Measurements from ENCODE around the gene PSMG2. TPM values are rescaled to one million over a fixed set of nuclear protein-coding genes. Genes with fewer than 3 reads are reported as not detected.

PSMG2 gene
- total RNA-seq, 1 donor from 2014 or later: 82.2 TPM

DNA sequence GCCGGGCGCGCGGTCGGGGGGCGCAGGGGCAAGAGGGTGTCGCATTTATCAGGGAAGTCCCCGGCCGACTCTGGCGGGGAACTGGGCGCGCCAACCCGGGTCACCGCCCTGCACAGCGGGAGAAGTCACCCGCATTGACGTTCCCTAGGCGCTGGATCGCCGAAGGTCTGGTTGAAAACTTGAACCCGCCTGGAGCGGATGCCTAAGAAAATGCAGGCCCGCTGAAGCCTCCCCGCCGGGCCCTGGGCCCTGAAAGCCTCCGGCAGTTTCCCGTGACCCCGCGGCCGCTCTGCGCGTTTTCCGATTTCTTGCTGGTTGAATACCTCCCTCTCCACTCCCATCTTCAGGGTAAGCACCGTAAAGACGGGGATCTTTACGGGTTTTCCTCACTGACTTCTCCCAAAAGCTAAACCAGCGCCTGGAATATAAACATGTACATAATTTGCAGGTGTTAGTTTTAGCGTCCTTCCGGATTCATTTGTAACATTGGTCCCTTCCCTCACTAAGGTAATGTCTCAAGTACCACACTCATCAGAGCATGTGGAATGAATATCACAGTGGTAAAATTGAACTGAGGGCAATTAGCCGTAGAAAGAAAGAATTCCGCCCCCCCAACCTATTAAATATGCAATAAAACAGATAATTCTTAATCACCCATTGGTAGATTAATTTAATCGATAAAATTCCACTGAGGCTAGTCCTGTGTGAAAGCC lies 44.3 kb upstream of the PSMG2 start:
- Histone ChIP-seq H3K27me3 (ENCODE audit: control insufficient read depth, insufficient read depth, low read length) (no peaks in the 10 kb centered on the region), H3K4me3 (ENCODE audit: low read depth, low read length) (peak overlapping the region; percentile 91), H3K36me3 (ENCODE audit: control insufficient read depth, insufficient read depth, low read length) (no peaks in the 10 kb centered on the region)
- TF ChIP-seq, protein P1, sequence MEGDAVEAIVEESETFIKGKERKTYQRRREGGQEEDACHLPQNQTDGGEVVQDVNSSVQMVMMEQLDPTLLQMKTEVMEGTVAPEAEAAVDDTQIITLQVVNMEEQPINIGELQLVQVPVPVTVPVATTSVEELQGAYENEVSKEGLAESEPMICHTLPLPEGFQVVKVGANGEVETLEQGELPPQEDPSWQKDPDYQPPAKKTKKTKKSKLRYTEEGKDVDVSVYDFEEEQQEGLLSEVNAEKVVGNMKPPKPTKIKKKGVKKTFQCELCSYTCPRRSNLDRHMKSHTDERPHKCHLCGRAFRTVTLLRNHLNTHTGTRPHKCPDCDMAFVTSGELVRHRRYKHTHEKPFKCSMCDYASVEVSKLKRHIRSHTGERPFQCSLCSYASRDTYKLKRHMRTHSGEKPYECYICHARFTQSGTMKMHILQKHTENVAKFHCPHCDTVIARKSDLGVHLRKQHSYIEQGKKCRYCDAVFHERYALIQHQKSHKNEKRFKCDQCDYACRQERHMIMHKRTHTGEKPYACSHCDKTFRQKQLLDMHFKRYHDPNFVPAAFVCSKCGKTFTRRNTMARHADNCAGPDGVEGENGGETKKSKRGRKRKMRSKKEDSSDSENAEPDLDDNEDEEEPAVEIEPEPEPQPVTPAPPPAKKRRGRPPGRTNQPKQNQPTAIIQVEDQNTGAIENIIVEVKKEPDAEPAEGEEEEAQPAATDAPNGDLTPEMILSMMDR (IDR thresholded peaks at IDR 0.05; ENCODE audit: insufficient read depth, low read length, poor library complexity, severe bottlenecking): no peak
- no peak for DNase-seq (ENCODE audit: low read depth)

DNA sequence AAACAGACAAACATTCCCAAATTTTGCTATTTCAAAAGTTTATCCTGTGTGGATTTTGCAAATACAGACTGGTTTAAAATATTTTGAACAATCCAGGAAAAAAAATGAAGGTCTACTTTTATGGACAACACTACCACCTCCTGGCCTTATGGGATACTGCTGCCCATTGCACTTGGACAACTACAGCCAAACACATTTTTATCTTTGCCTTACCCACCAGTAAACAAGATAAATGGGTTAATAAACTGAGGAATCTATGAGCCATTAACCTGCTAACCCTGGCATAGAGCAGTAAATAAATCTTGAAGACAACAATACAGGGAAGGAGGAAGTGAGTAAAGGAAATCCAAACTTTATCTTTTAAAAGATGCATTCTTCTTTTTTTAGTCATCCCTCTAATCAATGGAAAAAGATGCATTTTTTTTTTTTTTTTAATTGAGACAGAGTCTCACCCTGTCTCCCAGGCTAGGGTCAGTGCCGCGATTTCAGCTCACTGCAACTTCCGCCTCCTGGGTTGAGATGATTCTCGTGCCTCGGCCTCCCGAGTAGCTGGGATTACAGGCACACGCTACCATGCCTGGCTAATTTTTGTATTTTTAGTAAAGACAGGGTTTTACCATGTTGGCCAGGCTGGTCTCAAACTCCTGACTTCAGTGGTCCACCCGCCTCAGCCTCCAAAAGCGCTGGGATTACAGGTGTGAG lies 42.8 kb upstream of the PSMG2 start:
- H3K36me3 ChIP-seq (ENCODE audit: control insufficient read depth, insufficient read depth, low read length): no peaks in the 10 kb centered on the region
- no peak for DNase-seq (ENCODE audit: low read depth)
- H3K27me3 ChIP-seq (ENCODE audit: control insufficient read depth, insufficient read depth, low read length): no peaks in the 10 kb centered on the region
- H3K4me3 ChIP-seq (ENCODE audit: low read depth, low read length): no peak overlapping the region
- TF ChIP-seq, protein P1 (IDR thresholded peaks at IDR 0.05; ENCODE audit: insufficient read depth, low read length, poor library complexity, severe bottlenecking): peak; percentile 84

DNA sequence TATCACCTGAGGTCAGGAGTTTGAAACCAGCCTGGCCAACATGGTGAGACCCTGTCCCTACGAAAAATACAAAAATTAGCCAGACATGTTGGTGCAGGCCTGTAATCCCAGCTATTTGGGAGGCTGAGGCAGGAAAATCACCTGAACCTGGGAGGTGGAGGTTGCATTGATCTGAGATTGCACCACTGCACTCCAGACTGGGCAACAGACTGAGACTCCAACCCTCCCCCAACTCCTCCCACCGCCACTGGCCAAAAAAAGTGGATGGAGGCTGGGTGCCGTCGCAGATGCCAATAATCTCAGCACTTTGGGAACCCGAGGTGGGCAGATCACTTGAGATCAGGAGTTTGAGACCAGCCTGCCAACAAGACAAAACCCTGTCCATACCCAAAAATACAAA lies 34.8 kb upstream of the PSMG2 start:
- no peaks in the 10 kb centered on the region for H3K27me3 ChIP-seq (ENCODE audit: control insufficient read depth, insufficient read depth, low read length)
- H3K4me3 ChIP-seq (ENCODE audit: low read depth, low read length): no peak overlapping the region
- no peak for DNase-seq (ENCODE audit: low read depth)
- TF ChIP-seq, protein P1 (IDR thresholded peaks at IDR 0.05; ENCODE audit: insufficient read depth, low read length, poor library complexity, severe bottlenecking): no peak
- no peaks in the 10 kb centered on the region for H3K36me3 ChIP-seq (ENCODE audit: control insufficient read depth, insufficient read depth, low read length)

DNA sequence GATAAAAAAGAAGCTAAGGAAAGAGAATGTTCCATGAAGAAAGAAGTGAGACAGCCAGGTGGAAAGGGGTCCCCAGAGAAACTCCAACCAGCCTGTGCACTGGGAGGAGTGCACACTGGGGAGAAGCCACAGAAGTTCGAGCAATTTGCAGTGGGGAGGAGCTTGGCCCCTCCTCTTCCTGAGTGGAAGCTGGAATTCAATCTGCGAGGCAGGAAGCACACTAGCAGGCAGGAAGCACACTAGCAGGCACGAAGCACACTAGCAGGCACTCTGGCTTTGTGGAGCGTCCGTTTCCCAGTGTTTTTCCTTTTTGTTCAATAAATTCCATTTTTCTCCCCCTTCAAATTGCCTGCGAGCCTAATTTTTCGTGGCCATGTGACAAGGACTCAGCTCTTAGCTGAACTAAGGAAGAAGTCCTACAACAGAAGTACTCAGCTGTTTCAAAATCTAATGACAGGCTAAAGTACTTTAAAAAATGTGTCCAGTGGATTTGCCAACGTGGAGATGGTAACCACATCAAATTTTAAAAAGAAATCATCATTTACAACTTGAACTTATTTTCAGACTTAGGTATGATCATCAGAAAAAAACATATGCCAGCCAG lies 23.6 kb upstream of the PSMG2 start:
- TF ChIP-seq, protein P1 (IDR thresholded peaks at IDR 0.05; ENCODE audit: insufficient read depth, low read length, poor library complexity, severe bottlenecking): no peak
- no peak for DNase-seq (ENCODE audit: low read depth)
- H3K4me3 ChIP-seq (ENCODE audit: low read depth, low read length): no peak overlapping the region
- no peaks in the 10 kb centered on the region for H3K27me3 ChIP-seq (ENCODE audit: control insufficient read depth, insufficient read depth, low read length)
- H3K36me3 ChIP-seq (ENCODE audit: control insufficient read depth, insufficient read depth, low read length): peaks cover 2% of the 10 kb centered on the region

DNA sequence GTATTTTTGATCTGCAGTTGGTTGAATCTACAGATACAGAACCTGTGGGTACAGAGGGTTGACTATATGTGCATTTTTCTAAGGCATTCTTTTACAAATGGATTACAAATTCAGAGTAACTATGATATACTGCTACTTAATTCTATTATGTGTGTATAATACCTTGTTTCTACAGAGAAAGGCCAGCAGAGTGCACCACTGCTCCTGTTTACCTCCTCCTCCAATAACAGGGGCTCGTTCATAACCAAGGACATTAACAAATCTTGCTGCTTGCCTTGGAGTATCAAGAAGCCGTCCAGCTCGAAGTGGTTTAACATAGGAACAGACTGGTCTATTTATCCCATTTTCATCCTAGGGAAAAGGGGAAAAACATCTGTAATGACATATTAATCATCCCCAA lies 16.7 kb upstream of the PSMG2 start:
- H3K27me3 ChIP-seq (ENCODE audit: control insufficient read depth, insufficient read depth, low read length): no peaks in the 10 kb centered on the region
- DNase-seq (ENCODE audit: low read depth): no peak
- no peaks in the 10 kb centered on the region for H3K36me3 ChIP-seq (ENCODE audit: control insufficient read depth, insufficient read depth, low read length)
- TF ChIP-seq, protein P1 (IDR thresholded peaks at IDR 0.05; ENCODE audit: insufficient read depth, low read length, poor library complexity, severe bottlenecking): peak; percentile 14
- H3K4me3 ChIP-seq (ENCODE audit: low read depth, low read length): no peak overlapping the region

Data from kidney epithelial cell (primary cell).